Measurements from ENCODE around the gene PRMT2. TPM values are rescaled to one million over a fixed set of nuclear protein-coding genes. Genes with fewer than 3 reads are reported as not detected.

Gene PRMT2
- 92.3 and 139 TPM in 2 replicates for total RNA-seq (2014; rRNA removed; shearing (Covaris generic); ENCODE audit: low replicate concordance)

GRCh38 chr21:46635324-46636180 lies at the start of gene PRMT2:
TSS of gene PRMT2 (plus strand) at chr21:46635674. CDS start at chr21:46636952, 1,278 bp downstream.
- H3K9me3 ChIP-seq, result no peaks in the 10 kb centered on the region
- peak; percentile 96 for DNase-seq
- H3K36me3 ChIP-seq, result peaks cover 16% of the 10 kb centered on the region; the same call in 1 of the 2 replicates
- no peaks in the 10 kb centered on the region for H3K27me3 ChIP-seq
- peak within 1 kb of the TSS; percentile 92 for H3K4me3 ChIP-seq

- no peak for DNase-seq
- peaks cover 40% of the 10 kb centered on the region for H3K9me3 ChIP-seq
- no peak overlapping the region for H3K4me3 ChIP-seq
- no peaks in the 10 kb centered on the region for H3K36me3 ChIP-seq
- no peaks in the 10 kb centered on the region for H3K27me3 ChIP-seq
These were observed 41.2 kb upstream of the PRMT2 start for GRCh38 chr21:46594276-46594675.

- Histone ChIP-seq H3K9me3 (peaks cover 24% of the 10 kb centered on the region), H3K36me3 (no peaks in the 10 kb centered on the region), H3K4me3 (no peak overlapping the region), H3K27me3 (no peaks in the 10 kb centered on the region)
- no peak for DNase-seq
These were observed 39.3 kb upstream of the PRMT2 start for GRCh38 chr21:46596201-46596600.

- H3K36me3 ChIP-seq, result no peaks in the 10 kb centered on the region
- H3K27me3 ChIP-seq, result no peaks in the 10 kb centered on the region
- peaks cover 16% of the 10 kb centered on the region for H3K9me3 ChIP-seq
- DNase-seq, result no peak
- H3K4me3 ChIP-seq, result no peak overlapping the region
These were observed 38.4 kb upstream of the PRMT2 start for GRCh38 chr21:46597031-46597430.

GRCh38 chr21:46597896-46598343 lies 37.6 kb upstream of the PRMT2 start:
- Histone ChIP-seq H3K36me3 (no peaks in the 10 kb centered on the region), H3K9me3 (peaks cover 8% of the 10 kb centered on the region), H3K27me3 (no peaks in the 10 kb centered on the region), H3K4me3 (no peak overlapping the region)
- no peak for DNase-seq

GRCh38 chr21:46598581-46599572 lies 36.6 kb upstream of the PRMT2 start:
- Histone ChIP-seq H3K4me3 (no peak overlapping the region), H3K36me3 (no peaks in the 10 kb centered on the region), H3K9me3 (peaks cover under 1% of the 10 kb centered on the region; the same call in 1 of the 2 replicates), H3K27me3 (no peaks in the 10 kb centered on the region)
- DNase-seq, result no peak

- Histone ChIP-seq H3K36me3 (no peaks in the 10 kb centered on the region), H3K9me3 (no peaks in the 10 kb centered on the region), H3K27me3 (no peaks in the 10 kb centered on the region), H3K4me3 (no peak overlapping the region)
- DNase-seq, result no peak
These were observed 35.2 kb upstream of the PRMT2 start for GRCh38 chr21:46600305-46600704.

GRCh38 chr21:46600978-46601377 lies 34.5 kb upstream of the PRMT2 start:
- Histone ChIP-seq H3K9me3 (no peaks in the 10 kb centered on the region), H3K36me3 (no peaks in the 10 kb centered on the region), H3K27me3 (no peaks in the 10 kb centered on the region), H3K4me3 (no peak overlapping the region)
- no peak for DNase-seq

GRCh38 chr21:46603228-46603627 lies 32.2 kb upstream of the PRMT2 start:
- H3K36me3 ChIP-seq, result no peaks in the 10 kb centered on the region
- no peaks in the 10 kb centered on the region for H3K9me3 ChIP-seq
- H3K4me3 ChIP-seq, result no peak overlapping the region
- H3K27me3 ChIP-seq, result no peaks in the 10 kb centered on the region
- DNase-seq, result no peak

GRCh38 chr21:46604329-46604974 lies 31.0 kb upstream of the PRMT2 start:
- no peaks in the 10 kb centered on the region for H3K27me3 ChIP-seq
- no peaks in the 10 kb centered on the region for H3K9me3 ChIP-seq
- H3K36me3 ChIP-seq, result no peaks in the 10 kb centered on the region
- H3K4me3 ChIP-seq, result no peak overlapping the region
- no peak for DNase-seq

GRCh38 chr21:46604975-46605766 lies 30.3 kb upstream of the PRMT2 start, which contains the start of gene S100B:
TSS of gene S100B (minus strand) at chr21:46605082. CDS start at chr21:46602415, 2,667 bp downstream.
- H3K4me3 ChIP-seq, result no peak within 1 kb of the TSS
- no peak for DNase-seq
- H3K36me3 ChIP-seq, result no peaks in the 10 kb centered on the region
- H3K9me3 ChIP-seq, result no peaks in the 10 kb centered on the region
- H3K27me3 ChIP-seq, result no peaks in the 10 kb centered on the region

- no peaks in the 10 kb centered on the region for H3K36me3 ChIP-seq
- no peak for DNase-seq
- H3K4me3 ChIP-seq, result no peak overlapping the region
- H3K27me3 ChIP-seq, result no peaks in the 10 kb centered on the region
- H3K9me3 ChIP-seq, result peaks cover 3% of the 10 kb centered on the region
These were observed 29.6 kb upstream of the PRMT2 start for GRCh38 chr21:46605767-46606426.

GRCh38 chr21:46606427-46606813 lies 29.1 kb upstream of the PRMT2 start:
- no peak for DNase-seq
- no peaks in the 10 kb centered on the region for H3K27me3 ChIP-seq
- peaks cover 3% of the 10 kb centered on the region for H3K9me3 ChIP-seq
- no peaks in the 10 kb centered on the region for H3K36me3 ChIP-seq
- H3K4me3 ChIP-seq, result no peak overlapping the region

GRCh38 chr21:46607636-46608035 lies 27.8 kb upstream of the PRMT2 start:
- Histone ChIP-seq H3K9me3 (peaks cover 3% of the 10 kb centered on the region), H3K36me3 (no peaks in the 10 kb centered on the region), H3K4me3 (no peak overlapping the region), H3K27me3 (no peaks in the 10 kb centered on the region)
- DNase-seq, result no peak

- Histone ChIP-seq H3K9me3 (peaks cover 3% of the 10 kb centered on the region), H3K36me3 (no peaks in the 10 kb centered on the region), H3K27me3 (no peaks in the 10 kb centered on the region), H3K4me3 (no peak overlapping the region)
- DNase-seq, result no peak
These were observed 26.8 kb upstream of the PRMT2 start for GRCh38 chr21:46608672-46609111.
